Left ventricle myocardium inferior (tissue), 1 donor: ENCODE data around the gene SGO2. TPM values are rescaled to one million over a fixed set of nuclear protein-coding genes. Genes with fewer than 3 reads are reported as not detected.

Experiments used
- DNase-seq: peaks from one replicate; pipeline ENCODE4 v3.0.0-alpha.2; 2020
- H3K27ac ChIP-seq: fragments of 200-600 bp; replicated peaks from 2 replicates; pipeline ENCODE4 v1.8.0; 2021
- H3K27me3 ChIP-seq: fragments of 200-600 bp; 2 replicates; pipeline ENCODE4 v1.8.0; 2021; ENCODE audit warnings: low read depth
- H3K36me3 ChIP-seq: fragments of 200-600 bp; 2 replicates; pipeline ENCODE4 v1.8.0; 2021
- H3K4me1 ChIP-seq: fragments of 200-600 bp; 2 replicates; pipeline ENCODE4 v1.8.0; 2021
- H3K4me3 ChIP-seq: fragments of 200-600 bp; 2 replicates; pipeline ENCODE4 v1.8.0; 2021; ENCODE audit warnings: mild to moderate bottlenecking, moderate library complexity
- H3K9me3 ChIP-seq: fragments of 200-600 bp; replicated peaks from 2 replicates; pipeline ENCODE4 v1.8.0; 2021
- intact Hi-C: fragments of 100-400 bp; cut with micrococcal nuclease; formaldehyde crosslinking; loops from one replicate; pipeline ENCODE4 v1.11.0; 2022
- total RNA-seq: library from RNA; stranded (reverse); fragmentation: NEBNext Ultra II Directional; extraction: Animal tissue kit (Norgen Biotek cat#: 25700); gene quantifications from one replicate; pipeline ENCODE4 v1.2.1, GENCODE V29; 2021
- TF ChIP-seq, protein P1 (sequence below): fragments of 200-600 bp; IDR thresholded peaks from 2 replicates; pipeline ENCODE4 v1.8.0; 2021; ENCODE audit warnings: antibody characterized with exemption, mild to moderate bottlenecking, borderline replicate concordance
- donor health status: DM: no; HTN: yes; CAD: no; lungs with severe emphysema.

Gene SGO2
- total RNA-seq, 1 donor from 2014 or later, result 1.6 TPM

DNA sequence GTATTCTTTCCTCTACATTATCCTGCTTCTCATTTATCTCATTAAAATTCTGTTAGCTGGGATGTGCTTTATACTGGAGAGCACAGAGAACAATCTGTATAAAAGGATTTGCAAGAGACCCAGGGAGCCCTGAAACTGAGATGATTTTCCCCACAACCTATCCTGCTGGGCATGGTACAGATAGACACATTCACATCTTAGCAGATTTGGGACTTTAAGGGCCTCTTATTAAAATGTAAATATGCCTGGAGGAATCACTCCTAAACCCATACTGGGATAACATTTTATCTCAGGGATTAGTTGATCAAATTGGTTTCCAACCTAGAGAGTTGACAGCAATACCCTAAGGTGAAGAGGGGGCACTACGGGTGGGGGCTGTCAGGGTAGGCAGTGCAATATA lies 105.3 kb downstream of the SGO2 start:
- TF ChIP-seq, protein P1, sequence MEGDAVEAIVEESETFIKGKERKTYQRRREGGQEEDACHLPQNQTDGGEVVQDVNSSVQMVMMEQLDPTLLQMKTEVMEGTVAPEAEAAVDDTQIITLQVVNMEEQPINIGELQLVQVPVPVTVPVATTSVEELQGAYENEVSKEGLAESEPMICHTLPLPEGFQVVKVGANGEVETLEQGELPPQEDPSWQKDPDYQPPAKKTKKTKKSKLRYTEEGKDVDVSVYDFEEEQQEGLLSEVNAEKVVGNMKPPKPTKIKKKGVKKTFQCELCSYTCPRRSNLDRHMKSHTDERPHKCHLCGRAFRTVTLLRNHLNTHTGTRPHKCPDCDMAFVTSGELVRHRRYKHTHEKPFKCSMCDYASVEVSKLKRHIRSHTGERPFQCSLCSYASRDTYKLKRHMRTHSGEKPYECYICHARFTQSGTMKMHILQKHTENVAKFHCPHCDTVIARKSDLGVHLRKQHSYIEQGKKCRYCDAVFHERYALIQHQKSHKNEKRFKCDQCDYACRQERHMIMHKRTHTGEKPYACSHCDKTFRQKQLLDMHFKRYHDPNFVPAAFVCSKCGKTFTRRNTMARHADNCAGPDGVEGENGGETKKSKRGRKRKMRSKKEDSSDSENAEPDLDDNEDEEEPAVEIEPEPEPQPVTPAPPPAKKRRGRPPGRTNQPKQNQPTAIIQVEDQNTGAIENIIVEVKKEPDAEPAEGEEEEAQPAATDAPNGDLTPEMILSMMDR, result no peak
- H3K9me3 ChIP-seq, result peaks cover 15% of the 10 kb centered on the region
- DNase-seq, result no peak
- no peaks in the 10 kb centered on the region for H3K27me3 ChIP-seq
- H3K27ac ChIP-seq, result no peak overlapping the region
- intact Hi-C loops, result no loop called here
- no peaks in the 10 kb centered on the region for H3K4me1 ChIP-seq
- no peaks in the 10 kb centered on the region for H3K36me3 ChIP-seq
- no peak overlapping the region for H3K4me3 ChIP-seq

Other genes starting within 250 kb of the SGO2 start
- gene SPATS2L, start 219.5 kb upstream of the SGO2 start, total RNA-seq, result 54.9 TPM
- 9.4 TPM for gene KCTD18, start 16.1 kb upstream of the SGO2 start, total RNA-seq
- gene AOX1, start 59.8 kb downstream of the SGO2 start, total RNA-seq, result 3.6 TPM